ENCODE results near the gene ERGIC1. TPM values are rescaled to one million over a fixed set of nuclear protein-coding genes. Genes with fewer than 3 reads are reported as not detected.

ERGIC1 gene
- total and polyA plus RNA-seq, 8 donors: 116 to 229 (median 125) TPM

GRCh38 chr5:172981931-172982330 lies 147.9 kb downstream of the ERGIC1 start:
- ATAC-seq (no peak), DNase-seq (no peak)
- Histone ChIP-seq H3K9me3 (no peaks in the 10 kb centered on the region), H3K4me1 (peaks cover 10 to 25% of the 10 kb centered on the region in 2 donors), H3K4me3 (no peak overlapping the region), H3K27ac (no peak overlapping the region), H3K36me3 (peaks cover 0 to 9% of the 10 kb centered on the region in 2 donors), H3K27me3 (peaks cover 0 to under 1% of the 10 kb centered on the region in 2 donors)
- intact Hi-C loops (cut with DNase I): loop anchor here in 1 of 2 donors (10.0 kb wide), 1 partner anchor 163 kb away; the partner anchor contains the start of gene BNIP1
- TF ChIP-seq, protein P1, sequence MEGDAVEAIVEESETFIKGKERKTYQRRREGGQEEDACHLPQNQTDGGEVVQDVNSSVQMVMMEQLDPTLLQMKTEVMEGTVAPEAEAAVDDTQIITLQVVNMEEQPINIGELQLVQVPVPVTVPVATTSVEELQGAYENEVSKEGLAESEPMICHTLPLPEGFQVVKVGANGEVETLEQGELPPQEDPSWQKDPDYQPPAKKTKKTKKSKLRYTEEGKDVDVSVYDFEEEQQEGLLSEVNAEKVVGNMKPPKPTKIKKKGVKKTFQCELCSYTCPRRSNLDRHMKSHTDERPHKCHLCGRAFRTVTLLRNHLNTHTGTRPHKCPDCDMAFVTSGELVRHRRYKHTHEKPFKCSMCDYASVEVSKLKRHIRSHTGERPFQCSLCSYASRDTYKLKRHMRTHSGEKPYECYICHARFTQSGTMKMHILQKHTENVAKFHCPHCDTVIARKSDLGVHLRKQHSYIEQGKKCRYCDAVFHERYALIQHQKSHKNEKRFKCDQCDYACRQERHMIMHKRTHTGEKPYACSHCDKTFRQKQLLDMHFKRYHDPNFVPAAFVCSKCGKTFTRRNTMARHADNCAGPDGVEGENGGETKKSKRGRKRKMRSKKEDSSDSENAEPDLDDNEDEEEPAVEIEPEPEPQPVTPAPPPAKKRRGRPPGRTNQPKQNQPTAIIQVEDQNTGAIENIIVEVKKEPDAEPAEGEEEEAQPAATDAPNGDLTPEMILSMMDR (IDR thresholded peaks at IDR 0.05): no peak

DNA sequence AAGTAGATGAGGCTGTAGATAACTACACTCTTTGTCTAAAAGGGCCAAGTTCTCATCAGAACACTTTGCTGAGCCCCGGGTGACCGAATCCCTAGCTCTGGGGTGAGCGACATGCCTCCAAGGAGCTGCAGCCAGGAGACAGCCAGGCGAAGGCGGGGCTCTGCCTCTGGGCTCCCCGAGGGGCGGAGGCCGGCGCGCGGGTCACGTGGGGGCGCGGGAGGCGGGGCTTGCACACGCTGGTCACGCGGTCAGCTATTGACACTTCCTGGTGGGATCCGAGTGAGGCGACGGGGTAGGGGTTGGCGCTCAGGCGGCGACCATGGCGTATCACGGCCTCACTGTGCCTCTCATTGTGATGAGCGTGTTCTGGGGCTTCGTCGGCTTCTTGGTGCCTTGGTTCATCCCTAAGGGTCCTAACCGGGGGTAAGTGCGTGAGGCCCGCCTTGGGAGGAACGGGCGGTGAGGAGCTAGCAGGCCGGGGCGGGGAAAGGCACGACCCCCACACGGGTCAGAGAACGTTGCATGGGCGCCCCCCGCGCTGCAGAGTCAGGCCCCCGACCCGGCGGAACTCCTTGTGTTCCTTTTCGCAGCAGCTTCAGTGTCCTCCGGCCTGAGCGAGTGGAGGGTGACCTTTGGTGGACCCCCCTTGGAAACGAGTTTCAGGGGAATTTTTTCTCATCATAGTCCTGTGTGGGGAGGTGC lies 149.6 kb downstream of the ERGIC1 start, which contains the start of gene ATP6V0E1:
TSS of gene ATP6V0E1 (plus strand) at position 230 of the 702 bp plus-strand sequence. CDS start at position 320, 90 bp downstream.
- Histone ChIP-seq H3K27ac (peak within 1 kb of the TSS; percentile 95 to 97), H3K4me3 (peak within 1 kb of the TSS; percentile 89 to 93), H3K9me3 (no peaks in the 10 kb centered on the region), H3K4me1 (peaks cover 10 to 43% of the 10 kb centered on the region in 2 donors), H3K27me3 (no peaks in the 10 kb centered on the region), H3K36me3 (peaks cover 0 to 20% of the 10 kb centered on the region in 2 donors)
- intact Hi-C loops (cut with DNase I): loop anchor here in 1 of 2 donors (10.0 kb wide), 1 partner anchor 161 kb away; the partner anchor contains the start of gene BNIP1
- peak; percentile 94 to 100 (median 97) for DNase-seq
- TF ChIP-seq, protein P1 (IDR thresholded peaks at IDR 0.05): no peak
- ATAC-seq: peak; percentile 99

DNA sequence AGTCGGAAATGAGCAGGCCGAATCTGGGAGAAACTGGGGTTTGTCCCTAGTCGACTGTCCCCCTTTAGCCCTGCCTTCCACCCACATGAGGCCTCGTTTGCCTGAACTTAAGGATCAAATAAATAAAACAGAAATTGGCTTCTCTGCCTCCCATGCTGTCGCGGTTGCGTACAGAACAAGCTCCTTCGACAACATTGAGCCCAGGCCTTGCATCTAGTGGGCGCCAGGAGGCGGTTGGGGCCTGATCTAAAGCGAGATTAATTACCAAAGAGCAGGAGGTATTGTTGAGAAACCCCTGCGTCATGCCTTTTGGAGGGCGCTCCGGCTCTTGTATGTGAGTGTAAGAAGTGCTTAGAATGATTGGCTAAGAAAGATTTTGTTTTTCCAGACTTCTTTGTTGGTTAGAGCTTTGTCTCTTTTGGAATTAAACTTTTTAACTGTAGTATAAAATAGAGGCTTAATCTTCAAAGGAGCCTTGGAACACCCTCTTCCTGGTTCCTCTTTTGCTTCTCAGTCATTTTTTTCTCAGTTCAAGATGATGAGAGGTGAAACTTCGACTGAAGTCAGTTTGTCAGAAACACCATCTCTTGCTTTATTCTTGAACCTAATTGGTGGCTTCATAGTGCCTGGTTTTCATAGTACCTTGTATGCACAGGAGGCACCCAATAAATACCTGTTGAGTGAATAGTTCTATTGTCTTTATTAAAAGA lies 150.3 kb downstream of the ERGIC1 start:
- Histone ChIP-seq H3K9me3 (no peaks in the 10 kb centered on the region), H3K4me1 (peaks cover 10 to 48% of the 10 kb centered on the region in 2 donors), H3K27ac (peak overlapping the region; percentile 95 to 97), H3K36me3 (peaks cover 0 to 27% of the 10 kb centered on the region in 2 donors), H3K27me3 (no peaks in the 10 kb centered on the region), H3K4me3 (peak overlapping the region; percentile 89 to 93)
- intact Hi-C loops (cut with DNase I): loop anchor here in 1 of 2 donors (10.0 kb wide), 1 partner anchor 160 kb away; the partner anchor contains the start of gene BNIP1
- ATAC-seq (peak; percentile 78), DNase-seq (peak; percentile 66 to 86 (median 76))
- TF ChIP-seq, protein P1 (IDR thresholded peaks at IDR 0.05): peak; percentile 16 to 47

DNA sequence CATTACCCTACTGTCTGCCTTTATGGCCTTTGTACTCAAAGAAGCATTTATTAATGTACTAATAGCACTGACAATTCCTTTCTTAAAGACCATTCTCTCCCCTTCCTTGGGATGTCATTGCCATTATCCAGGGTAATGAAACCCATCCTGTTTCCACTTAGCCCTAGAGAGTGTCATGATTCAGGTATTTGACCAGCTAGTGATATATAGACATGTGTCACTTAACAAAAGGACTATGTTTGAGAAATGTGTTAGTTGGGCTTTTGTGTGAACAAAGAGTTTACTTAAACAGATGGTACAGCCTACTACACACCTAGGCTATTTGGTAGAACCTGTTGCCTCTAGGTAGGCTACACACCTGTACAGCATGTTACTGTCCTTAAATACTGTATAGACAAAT lies 151.5 kb downstream of the ERGIC1 start:
- no peak for ATAC-seq
- TF ChIP-seq, protein P1 (IDR thresholded peaks at IDR 0.05): no peak
- intact Hi-C loops (cut with DNase I): loop anchor here in 1 of 2 donors (10.0 kb wide), 1 partner anchor 159 kb away; the partner anchor contains the start of gene BNIP1
- no peaks in the 10 kb centered on the region for H3K27me3 ChIP-seq
- H3K9me3 ChIP-seq: no peaks in the 10 kb centered on the region
- H3K4me3 ChIP-seq: peak overlapping the region in 1 of 2 donors; percentile 89
- DNase-seq: no peak
- no peak overlapping the region for H3K27ac ChIP-seq
- peaks cover 10 to 52% of the 10 kb centered on the region in 2 donors for H3K4me1 ChIP-seq
- peaks cover 0 to 28% of the 10 kb centered on the region in 2 donors for H3K36me3 ChIP-seq

Data from left lung (tissue), 10 donors.